Putamen (tissue), 1 donor: ENCODE measurements around the gene SPINK1.
A peak's percentile ranks its signal among the peaks of the same experiment; 100 is the strongest.
"Not testable (repeated sequence)": the region's sequence is repeated elsewhere in the genome, so short reads cannot be mapped to it uniquely, and the experiment has no call there.

ENCODE experiments used
- DNase-seq: peaks from one replicate; pipeline ENCODE4 v3.0.0-alpha.2; 2016; ENCODE audit warnings: low spot score

Gene SPINK1

GRCh38 chr5:147831465-147831864, at the start of gene SPINK1:
SPINK1 (minus strand) TSS chr5:147831671; CDS start chr5:147831577, 94 bp downstream.
- no peak for DNase-seq

- no peak for DNase-seq
Observed at GRCh38 chr5:147880487-147880886, 49.0 kb upstream of the SPINK1 start.

GRCh38 chr5:147879784-147880183, 48.3 kb upstream of the SPINK1 start:
- no peak for DNase-seq

DNA sequence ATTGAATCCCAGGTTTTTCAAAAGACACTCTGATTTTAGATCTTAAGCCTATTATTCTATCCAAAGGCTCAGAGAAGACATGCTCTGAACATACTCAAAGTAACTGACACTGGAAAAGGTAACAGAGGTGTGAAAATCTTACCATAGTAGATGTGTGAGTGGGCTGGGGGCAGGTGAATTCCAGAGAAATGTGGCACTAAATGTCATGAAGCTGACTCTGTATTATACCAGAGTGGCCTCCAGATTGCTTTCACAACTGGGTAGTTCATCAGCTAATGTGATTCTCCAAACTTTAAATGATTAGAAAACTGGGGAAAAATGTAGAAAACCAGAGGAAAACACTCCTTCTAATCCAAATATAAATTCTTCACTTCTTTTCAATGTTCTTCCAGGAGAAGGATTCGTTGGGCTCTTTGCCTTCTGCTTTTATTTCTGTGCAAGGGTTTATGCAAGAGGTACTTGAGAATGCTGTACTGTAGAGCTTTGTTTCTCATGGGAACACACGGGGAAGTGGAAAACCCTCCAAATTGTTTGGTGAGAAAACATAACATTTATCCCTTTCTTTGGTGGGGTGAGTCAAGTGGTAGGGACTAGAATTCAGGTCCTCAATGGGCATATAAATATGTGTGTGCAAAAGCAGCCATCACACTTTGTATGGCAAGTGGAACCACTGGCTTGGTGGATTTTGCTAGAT, 46.7 kb upstream of the SPINK1 start, which contains the start of gene SCGB3A2:
TSS of gene SCGB3A2 (plus strand) at position 646 of the 694 bp plus-strand sequence. CDS start 93 bp downstream, outside the sequence.
- DNase-seq, result no peak

- DNase-seq, result no peak
Observed at GRCh38 chr5:147876626-147877025, 45.2 kb upstream of the SPINK1 start.

- DNase-seq, result no peak
Observed at GRCh38 chr5:147876141-147876540, 44.7 kb upstream of the SPINK1 start.

DNA sequence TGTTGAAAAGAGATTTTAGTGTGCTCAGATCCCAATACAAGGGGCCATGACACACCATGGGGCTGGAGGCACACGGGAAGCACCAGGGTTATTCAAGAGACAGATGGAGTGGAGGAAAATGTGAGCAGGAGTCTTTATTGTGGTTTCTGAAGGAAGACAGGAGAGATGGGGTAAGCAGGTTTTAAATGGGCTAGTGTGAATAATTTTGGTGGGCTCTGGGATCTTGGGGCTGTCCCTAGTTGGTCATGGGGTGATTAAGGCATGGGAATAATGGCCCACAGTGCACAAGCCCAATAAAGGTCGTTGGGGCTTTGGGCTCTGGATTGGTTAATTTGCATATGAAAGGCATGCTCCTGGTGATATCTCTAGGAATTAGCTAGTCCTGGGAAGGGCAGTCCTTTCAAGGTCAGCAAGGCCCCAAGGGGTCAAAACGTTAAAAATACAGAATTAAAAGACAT, 43.5 kb upstream of the SPINK1 start:
- DNase-seq, result no peak

GRCh38 chr5:147874118-147874875, 42.8 kb upstream of the SPINK1 start:
- DNase-seq, result not testable (repeated sequence)

DNA sequence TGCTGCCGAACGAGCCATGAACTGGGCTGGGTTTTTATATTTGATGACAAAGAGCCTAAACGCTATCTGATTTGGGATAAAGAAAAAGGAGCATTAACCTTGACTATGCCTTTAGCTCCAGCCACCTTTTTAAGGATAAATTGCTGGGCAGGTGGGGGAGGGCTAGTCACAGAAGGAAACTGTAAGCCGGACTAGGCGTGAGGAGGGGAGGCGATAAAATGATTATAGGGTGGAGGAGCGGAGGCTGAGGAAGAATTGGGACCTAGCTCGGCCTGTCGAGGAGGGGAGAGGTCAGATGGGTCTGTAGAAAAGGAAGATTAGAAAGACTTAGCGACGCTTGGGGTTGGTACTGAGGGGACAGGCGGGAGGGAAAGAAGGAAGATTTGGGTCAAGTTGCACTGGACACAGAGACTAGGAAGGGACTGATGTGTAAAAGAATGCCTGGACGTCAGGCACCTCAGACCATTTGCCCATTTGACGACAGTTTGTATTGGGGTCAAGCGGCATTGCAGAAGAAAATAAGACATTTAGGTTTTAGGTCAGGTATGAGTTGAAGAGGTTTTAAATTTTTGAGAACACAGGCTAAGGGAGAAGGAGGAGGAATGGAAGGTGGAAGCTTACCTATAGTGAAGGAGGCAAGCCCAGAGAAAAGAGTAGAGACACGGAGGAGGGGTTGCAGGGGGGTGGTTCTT, 41.4 kb upstream of the SPINK1 start:
- not testable (repeated sequence) for DNase-seq

- not testable (repeated sequence) for DNase-seq
Observed at GRCh38 chr5:147871980-147872549, 40.6 kb upstream of the SPINK1 start.

- DNase-seq, result not testable (repeated sequence)
Observed at GRCh38 chr5:147869892-147870291, 38.4 kb upstream of the SPINK1 start.

GRCh38 chr5:147869112-147869511, 37.6 kb upstream of the SPINK1 start:
- no peak for DNase-seq

DNA sequence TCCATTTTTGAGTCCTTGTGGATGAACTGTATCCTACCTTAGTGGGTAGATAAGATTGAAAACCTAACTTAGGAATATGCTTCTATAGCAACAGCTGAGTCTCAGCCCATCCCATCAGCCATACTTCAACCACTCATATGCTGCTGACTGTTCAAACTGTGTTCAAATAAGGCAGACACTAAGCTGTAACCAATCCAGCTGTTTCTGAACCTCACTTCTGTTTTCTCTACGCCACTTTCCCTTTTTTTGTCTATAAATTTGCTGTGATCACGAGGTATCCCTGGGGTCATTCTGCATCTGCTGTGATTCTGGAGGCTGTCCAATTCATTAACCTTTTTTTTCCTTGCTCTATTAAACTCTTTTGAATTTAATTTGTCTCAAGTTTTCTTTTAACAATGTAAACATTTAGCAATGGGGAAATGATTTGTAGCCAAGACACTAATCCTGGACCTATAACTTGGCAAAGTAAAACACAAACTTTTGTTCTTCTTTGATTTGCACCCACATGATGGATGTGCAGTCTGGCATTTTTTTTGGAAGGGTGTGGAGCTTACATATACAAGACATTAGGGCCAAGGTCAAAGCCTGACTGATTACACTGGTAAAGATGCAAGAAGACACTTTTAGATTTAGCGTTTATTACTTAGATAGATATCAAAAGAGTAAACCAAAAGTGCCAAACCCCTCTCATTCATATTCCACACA, 32.1 kb upstream of the SPINK1 start:
- DNase-seq, result no peak

GRCh38 chr5:147860641-147861025, 29.2 kb upstream of the SPINK1 start:
- DNase-seq, result no peak

GRCh38 chr5:147859962-147860640, 28.6 kb upstream of the SPINK1 start:
- DNase-seq, result no peak

DNA sequence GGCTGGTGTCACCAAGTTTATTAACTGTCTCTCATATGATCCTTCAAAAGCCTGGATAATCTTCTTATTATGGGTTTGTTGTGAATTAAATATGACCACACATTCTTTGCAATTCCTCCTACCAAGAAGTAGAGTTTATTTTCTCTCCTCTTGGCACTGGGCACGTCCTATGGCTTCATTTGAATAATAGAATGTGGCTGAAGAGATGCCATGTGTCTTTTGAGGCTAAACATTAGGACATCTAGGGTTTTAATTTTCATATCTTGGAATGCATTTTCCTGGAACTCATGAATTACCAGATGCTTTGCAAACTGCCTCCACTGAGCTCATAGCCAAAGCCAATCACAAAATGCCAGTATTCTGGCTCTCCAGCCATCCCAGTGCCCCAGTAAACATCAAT, 27.1 kb upstream of the SPINK1 start:
- no peak for DNase-seq

DNA sequence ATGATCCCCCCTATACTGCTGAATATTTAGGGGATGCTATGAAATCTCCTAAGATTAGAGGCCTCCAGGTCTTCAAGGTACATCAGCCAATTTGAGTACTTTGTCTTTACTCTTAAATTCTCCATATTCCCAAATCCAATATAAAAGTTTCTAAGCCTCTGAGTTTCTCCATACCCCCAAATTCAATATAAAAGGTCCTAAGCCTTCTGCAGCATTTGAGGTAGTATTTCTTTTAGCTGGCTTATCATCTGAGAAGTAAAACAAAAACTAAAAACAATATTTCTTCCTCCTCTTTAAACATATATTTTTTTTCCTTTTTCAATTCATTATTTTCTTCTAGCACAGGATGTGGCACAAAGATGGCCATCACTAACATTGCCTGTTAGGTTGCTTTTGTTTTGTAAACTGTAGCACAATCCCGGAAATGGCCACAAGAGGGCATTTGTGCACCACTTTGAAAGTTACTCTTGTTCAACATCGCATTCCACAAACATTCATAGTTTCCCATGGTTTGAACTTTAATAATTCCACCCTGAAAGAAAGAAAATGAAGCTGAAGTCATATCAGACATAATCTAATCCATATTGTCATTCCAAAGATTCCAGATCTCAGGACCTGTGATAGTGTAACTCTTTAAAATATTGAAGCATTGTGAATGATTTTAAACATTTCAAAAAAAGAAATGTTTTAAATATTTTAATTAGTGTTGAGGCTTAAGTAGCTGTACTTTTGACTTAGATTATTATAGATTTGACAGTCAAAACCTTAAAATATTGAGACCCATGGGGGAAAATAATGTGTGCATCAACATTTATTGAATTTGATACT, 26.0 kb upstream of the SPINK1 start:
- peak; percentile 20 for DNase-seq

DNA sequence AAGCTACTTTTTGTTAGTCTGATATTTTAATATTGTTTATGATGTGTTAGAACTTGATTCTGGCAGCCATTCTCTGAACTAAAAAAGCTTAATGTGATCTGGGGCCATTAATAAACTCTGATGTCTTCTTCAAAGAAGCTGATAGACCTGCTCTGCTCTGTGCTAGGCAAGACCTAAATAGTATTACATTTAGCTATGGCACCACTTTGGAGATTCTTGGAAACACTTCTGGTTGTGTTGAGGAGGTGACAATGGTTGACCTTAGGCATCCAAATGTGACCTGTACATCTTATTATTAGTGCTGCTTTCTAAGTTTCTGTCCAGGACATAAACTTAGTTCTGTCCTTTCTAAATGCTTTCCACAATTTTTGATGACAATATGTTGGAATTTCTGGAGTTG, 25.3 kb upstream of the SPINK1 start:
- no peak for DNase-seq

GRCh38 chr5:147855774-147856069, 24.3 kb upstream of the SPINK1 start:
- no peak for DNase-seq
